WERI-Rb-1 (cell line): ENCODE results near the gene ANKRD63.

Source experiments
- DNase-seq: peaks from one replicate; pipeline ENCODE4 v3.0.0-alpha.2; 2020
- H3K27ac ChIP-seq: fragments of 250-450 bp; sonication (Bioruptor Pico); 2 replicates; pipeline ENCODE4 v1.5.1; 2020; ENCODE audit warnings: mild to moderate bottlenecking, moderate library complexity
- H3K27me3 ChIP-seq: fragments of 250-450 bp; sonication (Bioruptor Pico); 2 replicates; pipeline ENCODE4 v1.5.1; 2021; ENCODE audit warnings: mild to moderate bottlenecking, low read depth, moderate library complexity; ENCODE audit not compliant: insufficient read depth, severe bottlenecking
- H3K36me3 ChIP-seq: fragments of 250-450 bp; sonication (Bioruptor Pico); 2 replicates; pipeline ENCODE4 v1.5.1; 2020; ENCODE audit warnings: mild to moderate bottlenecking, moderate library complexity
- H3K4me3 ChIP-seq: 2 replicates; pipeline ENCODE4 v1.5.1; 2011; ENCODE audit warnings: low read depth, mild to moderate bottlenecking, control low read depth, low read length
- H3K9me3 ChIP-seq: fragments of 250-450 bp; sonication (Bioruptor Pico); 2 replicates; pipeline ENCODE4 v1.5.1; 2021; ENCODE audit warnings: mild to moderate bottlenecking, moderate library complexity; ENCODE audit not compliant: severe bottlenecking
- CTCF ChIP-seq: IDR thresholded peaks from 2 replicates; pipeline ENCODE4 v1.5.1; 2011; ENCODE audit warnings: low read depth, mild to moderate bottlenecking, control low read depth, inconsistent platforms, low read length

Gene ANKRD63

GRCh38 chr15:40270246-40270995 is 12.4 kb downstream of the ANKRD63 start:
- Histone ChIP-seq H3K9me3 (no peaks in the 10 kb centered on the region), H3K27me3 (no peaks in the 10 kb centered on the region), H3K36me3 (no peaks in the 10 kb centered on the region), H3K27ac (no peak overlapping the region), H3K4me3 (no peak overlapping the region)
- TF ChIP-seq CTCF: no peak
- no peak for DNase-seq

GRCh38 chr15:40269604-40270003 is 13.3 kb downstream of the ANKRD63 start:
- no peak for DNase-seq
- no peak overlapping the region for H3K4me3 ChIP-seq
- no peak overlapping the region for H3K27ac ChIP-seq
- no peaks in the 10 kb centered on the region for H3K36me3 ChIP-seq
- H3K9me3 ChIP-seq: no peaks in the 10 kb centered on the region
- TF ChIP-seq CTCF: no peak
- no peaks in the 10 kb centered on the region for H3K27me3 ChIP-seq

- H3K4me3 ChIP-seq: no peak overlapping the region
- H3K36me3 ChIP-seq: no peaks in the 10 kb centered on the region
- H3K27me3 ChIP-seq: no peaks in the 10 kb centered on the region
- H3K9me3 ChIP-seq: no peaks in the 10 kb centered on the region
- TF ChIP-seq CTCF: no peak
- H3K27ac ChIP-seq: no peak overlapping the region
- DNase-seq: no peak
Measured at GRCh38 chr15:40267670-40268069, 15.2 kb downstream of the ANKRD63 start.

GRCh38 chr15:40266828-40267304 is 16.0 kb downstream of the ANKRD63 start:
- H3K27ac ChIP-seq: no peak overlapping the region
- no peaks in the 10 kb centered on the region for H3K27me3 ChIP-seq
- H3K36me3 ChIP-seq: no peaks in the 10 kb centered on the region
- TF ChIP-seq CTCF: no peak
- H3K9me3 ChIP-seq: no peaks in the 10 kb centered on the region
- no peak overlapping the region for H3K4me3 ChIP-seq
- no peak for DNase-seq

GRCh38 chr15:40265875-40266274 is 17.0 kb downstream of the ANKRD63 start:
- TF ChIP-seq CTCF: no peak
- Histone ChIP-seq H3K27me3 (no peaks in the 10 kb centered on the region), H3K36me3 (no peaks in the 10 kb centered on the region), H3K27ac (no peak overlapping the region), H3K4me3 (no peak overlapping the region), H3K9me3 (no peaks in the 10 kb centered on the region)
- DNase-seq: no peak

- no peaks in the 10 kb centered on the region for H3K27me3 ChIP-seq
- no peak for DNase-seq
- H3K27ac ChIP-seq: no peak overlapping the region
- H3K4me3 ChIP-seq: no peak overlapping the region
- no peak for TF ChIP-seq CTCF
- H3K36me3 ChIP-seq: no peaks in the 10 kb centered on the region
- H3K9me3 ChIP-seq: no peaks in the 10 kb centered on the region
Measured at GRCh38 chr15:40265355-40265754, 17.5 kb downstream of the ANKRD63 start.
